ENCODE results near the gene APOBEC4. TPM values are rescaled to one million over a fixed set of nuclear protein-coding genes. Genes with fewer than 3 reads are reported as not detected.
"Not testable (repeated sequence)": the region's sequence is repeated elsewhere in the genome, so short reads cannot be mapped to it uniquely, and the experiment has no call there.

APOBEC4 gene
- total RNA-seq, 5 donors from 2014 or later (not counting 1 experiment from before 2014, with no cell fraction given) = not detected

DNA sequence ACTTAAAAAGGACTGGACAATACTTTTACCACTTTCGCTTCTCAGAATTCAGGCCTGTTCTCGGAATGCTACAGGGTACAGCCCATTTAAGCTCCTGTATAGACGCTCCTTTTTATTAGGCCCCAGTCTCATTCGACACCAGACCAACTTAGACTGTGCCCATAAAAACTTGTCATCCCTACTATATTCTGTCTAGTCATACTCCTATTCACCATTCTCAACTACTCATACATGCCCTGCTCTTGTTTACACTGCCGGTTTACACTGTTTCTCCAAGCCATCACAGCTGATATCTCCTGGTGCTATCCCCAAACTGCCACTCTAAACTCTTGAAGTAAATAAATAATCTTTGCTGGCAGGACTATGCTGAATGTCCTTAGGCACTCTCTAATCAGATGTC lies 34.9 kb downstream of the APOBEC4 start:
- H3K36me3 ChIP-seq (ENCODE audit: control insufficient read depth in 2 of 2, extremely low read depth in 1 of 2, insufficient read depth in 1 of 2, low read length in 1 of 2); H3K36me3 Mint-ChIP-seq; ATAC-seq (replicated peaks in 1 of 4); H3K4me1 ChIP-seq (ENCODE audit: control insufficient read depth in 1 of 2, extremely low read depth in 1 of 2, insufficient read depth in 2 of 2, low read length in 2 of 2); CTCF ChIA-PET; DNase-seq; H3K4me3 ChIP-seq (ENCODE audit: control insufficient read depth in 1 of 2, extremely low read depth in 1 of 2, low read length in 1 of 2); H3K27ac Mint-ChIP-seq; H3K27ac ChIP-seq (ENCODE audit: low read length); H3K9me3 ChIP-seq; H3K27me3 ChIP-seq (replicated peaks in 1 of 2; ENCODE audit: control insufficient read depth in 2 of 2, extremely low read depth in 1 of 2, insufficient read depth in 2 of 2, low read length in 1 of 2); H3K4me3 Mint-ChIP-seq; POLR2A ChIA-PET; H3K27me3 Mint-ChIP-seq; H3K9me3 Mint-ChIP-seq: not testable (repeated sequence)
- WGBS (ENCODE audit: insufficient coverage) = no CpG with 5 or more reads among the region's 5 CpGs
- H3K4me1 Mint-ChIP-seq = peaks cover 0 to 12% (median 7%) of the 10 kb centered on the region in 3 donors

DNA sequence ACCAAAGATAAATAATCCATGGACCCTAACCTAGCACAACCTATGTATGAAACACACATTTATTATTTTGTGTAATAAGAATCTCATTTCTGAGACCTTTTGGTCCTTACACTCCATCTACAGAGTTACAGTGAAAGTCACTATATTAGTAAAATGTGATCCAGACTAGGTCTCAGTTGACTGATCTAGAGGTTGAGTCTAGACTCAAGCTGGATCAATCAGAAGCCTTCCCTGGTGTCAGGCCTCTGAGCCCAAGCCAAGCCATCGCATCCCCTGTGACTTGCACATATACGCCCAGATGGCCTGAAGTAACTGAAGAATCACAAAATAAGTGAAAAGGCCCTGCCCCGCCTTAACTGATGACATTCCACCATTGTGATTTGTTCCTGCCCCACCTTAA lies 40.1 kb downstream of the APOBEC4 start:
- H3K9me3 Mint-ChIP-seq; ATAC-seq (replicated peaks in 1 of 4); H3K27me3 Mint-ChIP-seq; H3K27ac Mint-ChIP-seq; H3K27ac ChIP-seq (ENCODE audit: low read length); H3K36me3 Mint-ChIP-seq; H3K4me1 ChIP-seq (ENCODE audit: control insufficient read depth in 1 of 2, extremely low read depth in 1 of 2, insufficient read depth in 2 of 2, low read length in 2 of 2); POLR2A ChIA-PET; H3K9me3 ChIP-seq; DNase-seq; H3K27me3 ChIP-seq (replicated peaks in 1 of 2; ENCODE audit: control insufficient read depth in 2 of 2, extremely low read depth in 1 of 2, insufficient read depth in 2 of 2, low read length in 1 of 2); H3K36me3 ChIP-seq (ENCODE audit: control insufficient read depth in 2 of 2, extremely low read depth in 1 of 2, insufficient read depth in 1 of 2, low read length in 1 of 2); H3K4me3 ChIP-seq (ENCODE audit: control insufficient read depth in 1 of 2, extremely low read depth in 1 of 2, low read length in 1 of 2); CTCF ChIA-PET; H3K4me3 Mint-ChIP-seq; H3K4me1 Mint-ChIP-seq: not testable (repeated sequence)
- WGBS (ENCODE audit: insufficient coverage) = no CpG with 5 or more reads among the region's 3 CpGs

DNA sequence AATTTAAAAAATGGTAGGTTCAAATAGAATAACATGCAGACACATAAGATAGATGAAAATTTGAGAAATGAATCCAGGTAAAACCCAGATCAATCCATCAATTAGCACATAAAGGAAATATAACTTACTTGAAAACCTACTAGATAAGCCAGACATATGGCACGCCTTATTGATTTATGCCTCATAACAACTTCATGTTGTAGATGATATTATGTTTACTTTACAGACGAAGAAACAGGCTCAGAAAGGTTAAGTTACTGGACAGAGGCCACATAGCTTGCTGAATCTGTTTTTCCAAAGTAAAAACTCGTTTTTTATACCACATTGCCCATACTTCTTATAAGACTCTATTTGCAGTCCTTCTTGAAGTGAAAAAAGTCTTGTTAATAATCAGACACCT lies 40.7 kb downstream of the APOBEC4 start:
- no peaks in the 10 kb centered on the region for H3K9me3 Mint-ChIP-seq
- CTCF ChIA-PET = no interaction called here
- no peaks in the 10 kb centered on the region for H3K36me3 Mint-ChIP-seq
- H3K27me3 Mint-ChIP-seq = peaks cover 0 to 5% of the 10 kb centered on the region in 2 donors
- DNase-seq (no peak), ATAC-seq (replicated peaks in 1 of 4) (no peak)
- no peaks in the 10 kb centered on the region for H3K4me1 ChIP-seq (ENCODE audit: control insufficient read depth in 1 of 2, extremely low read depth in 1 of 2, insufficient read depth in 2 of 2, low read length in 2 of 2)
- no peaks in the 10 kb centered on the region for H3K36me3 ChIP-seq (ENCODE audit: control insufficient read depth in 2 of 2, extremely low read depth in 1 of 2, insufficient read depth in 1 of 2, low read length in 1 of 2)
- H3K27me3 ChIP-seq (replicated peaks in 1 of 2; ENCODE audit: control insufficient read depth in 2 of 2, extremely low read depth in 1 of 2, insufficient read depth in 2 of 2, low read length in 1 of 2) = peaks cover 0 to 8% of the 10 kb centered on the region in 2 experiments
- POLR2A ChIA-PET = no interaction called here
- H3K9me3 ChIP-seq = no peaks in the 10 kb centered on the region
- no peak overlapping the region for H3K4me3 ChIP-seq (ENCODE audit: control insufficient read depth in 1 of 2, extremely low read depth in 1 of 2, low read length in 1 of 2)
- no peak overlapping the region for H3K27ac ChIP-seq (ENCODE audit: low read length)
- H3K4me3 Mint-ChIP-seq = no peak overlapping the region
- no CpG with 5 or more reads among the region's 3 CpGs for WGBS (ENCODE audit: insufficient coverage)
- H3K27ac Mint-ChIP-seq = no peak overlapping the region
- H3K4me1 Mint-ChIP-seq = peaks cover 0 to 6% (median 0%) of the 10 kb centered on the region in 3 donors

DNA sequence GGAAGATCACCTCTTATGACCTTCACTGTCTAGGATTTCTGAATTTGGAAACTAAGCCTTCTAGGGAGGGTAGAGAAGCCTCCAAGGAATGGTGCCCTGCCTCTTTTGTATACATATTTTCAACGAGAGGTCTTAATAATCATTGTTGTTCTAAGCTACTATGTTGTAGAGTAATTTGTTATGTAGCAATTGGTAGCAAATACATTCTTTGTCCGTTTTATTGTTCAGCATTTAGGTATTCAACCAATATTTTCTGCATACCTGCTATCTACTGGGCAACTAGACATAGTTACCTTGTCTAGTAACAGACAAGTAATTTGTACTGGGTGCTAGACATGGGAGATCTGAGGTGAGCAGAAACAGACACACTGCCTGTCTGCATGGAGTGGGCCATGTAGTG lies 42.1 kb downstream of the APOBEC4 start:
- H3K27me3 ChIP-seq (replicated peaks in 1 of 2; ENCODE audit: control insufficient read depth in 2 of 2, extremely low read depth in 1 of 2, insufficient read depth in 2 of 2, low read length in 1 of 2) = peaks cover 0 to 12% of the 10 kb centered on the region in 2 experiments
- no peaks in the 10 kb centered on the region for H3K9me3 ChIP-seq
- ChIA-PET POLR2A (no interaction called here), CTCF (no interaction called here)
- no peaks in the 10 kb centered on the region for H3K36me3 ChIP-seq (ENCODE audit: control insufficient read depth in 2 of 2, extremely low read depth in 1 of 2, insufficient read depth in 1 of 2, low read length in 1 of 2)
- Mint-ChIP-seq H3K36me3 (no peaks in the 10 kb centered on the region), H3K9me3 (no peaks in the 10 kb centered on the region), H3K27ac (no peak overlapping the region), H3K27me3 (peaks cover 0 to 5% of the 10 kb centered on the region in 2 donors), H3K4me3 (no peak overlapping the region), H3K4me1 (peaks cover 0 to 6% (median 2%) of the 10 kb centered on the region in 3 donors)
- no peak for ATAC-seq (replicated peaks in 1 of 4)
- no peak overlapping the region for H3K27ac ChIP-seq (ENCODE audit: low read length)
- H3K4me1 ChIP-seq (ENCODE audit: control insufficient read depth in 1 of 2, extremely low read depth in 1 of 2, insufficient read depth in 2 of 2, low read length in 2 of 2) = no peaks in the 10 kb centered on the region
- no CpG with 5 or more reads among the region's 2 CpGs for WGBS (ENCODE audit: insufficient coverage)
- H3K4me3 ChIP-seq (ENCODE audit: control insufficient read depth in 1 of 2, extremely low read depth in 1 of 2, low read length in 1 of 2) = no peak overlapping the region
- DNase-seq = no peak

DNA sequence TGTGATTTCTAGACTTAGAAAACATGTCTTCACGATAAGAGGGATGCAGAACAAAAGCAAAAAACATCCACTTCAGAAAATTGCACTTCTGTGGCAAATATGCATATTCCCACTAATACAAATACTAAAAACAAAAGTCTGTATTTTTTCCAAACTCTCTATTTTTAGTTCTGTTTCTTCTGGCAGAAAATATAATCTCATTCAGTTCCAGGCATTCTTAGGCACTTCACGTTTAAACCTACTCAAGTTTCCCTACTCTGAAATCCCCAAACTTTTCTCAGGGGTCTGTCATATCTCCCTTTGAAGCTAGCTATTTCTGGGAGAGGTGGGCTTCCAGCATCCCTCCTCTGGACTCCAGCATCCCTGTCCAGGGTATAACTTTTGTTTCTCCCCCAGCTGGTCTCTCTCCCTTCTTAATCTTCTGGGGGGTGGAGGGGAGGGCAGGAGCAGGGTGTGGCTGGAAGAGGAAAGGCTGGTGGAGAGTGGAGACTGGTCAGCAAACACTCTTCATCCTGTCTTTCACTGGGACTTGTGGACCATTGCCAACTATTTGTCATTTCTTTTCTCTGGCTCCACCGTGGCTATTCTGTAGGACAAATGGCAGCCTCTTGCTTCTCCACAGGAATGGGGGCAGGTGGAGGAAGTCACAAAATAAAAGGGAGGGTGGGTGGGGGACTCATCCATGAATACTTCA lies 43.2 kb downstream of the APOBEC4 start:
- ChIA-PET CTCF (interaction anchor here (0.6 to 1.2 kb wide), 2 partner anchors 306 to 307 kb away, joined by 3 read pairs; no protein-coding TSS in a partner anchor), POLR2A (no interaction called here)
- Mint-ChIP-seq H3K4me3 (no peak overlapping the region), H3K4me1 (peaks cover 0 to 4% (median 2%) of the 10 kb centered on the region in 3 donors), H3K9me3 (no peaks in the 10 kb centered on the region), H3K36me3 (no peaks in the 10 kb centered on the region), H3K27ac (no peak overlapping the region), H3K27me3 (peaks cover 0 to 5% of the 10 kb centered on the region in 2 donors)
- no peak overlapping the region for H3K27ac ChIP-seq (ENCODE audit: low read length)
- 63% methylated on average over 1 of the region's 3 CpGs for WGBS (ENCODE audit: insufficient coverage)
- peaks cover 0 to 12% of the 10 kb centered on the region in 2 experiments for H3K27me3 ChIP-seq (replicated peaks in 1 of 2; ENCODE audit: control insufficient read depth in 2 of 2, extremely low read depth in 1 of 2, insufficient read depth in 2 of 2, low read length in 1 of 2)
- H3K4me1 ChIP-seq (ENCODE audit: control insufficient read depth in 1 of 2, extremely low read depth in 1 of 2, insufficient read depth in 2 of 2, low read length in 2 of 2) = no peaks in the 10 kb centered on the region
- H3K36me3 ChIP-seq (ENCODE audit: control insufficient read depth in 2 of 2, extremely low read depth in 1 of 2, insufficient read depth in 1 of 2, low read length in 1 of 2) = no peaks in the 10 kb centered on the region
- no peaks in the 10 kb centered on the region for H3K9me3 ChIP-seq
- DNase-seq (no peak), ATAC-seq (replicated peaks in 1 of 4) (no peak)
- no peak overlapping the region for H3K4me3 ChIP-seq (ENCODE audit: control insufficient read depth in 1 of 2, extremely low read depth in 1 of 2, low read length in 1 of 2)

DNA sequence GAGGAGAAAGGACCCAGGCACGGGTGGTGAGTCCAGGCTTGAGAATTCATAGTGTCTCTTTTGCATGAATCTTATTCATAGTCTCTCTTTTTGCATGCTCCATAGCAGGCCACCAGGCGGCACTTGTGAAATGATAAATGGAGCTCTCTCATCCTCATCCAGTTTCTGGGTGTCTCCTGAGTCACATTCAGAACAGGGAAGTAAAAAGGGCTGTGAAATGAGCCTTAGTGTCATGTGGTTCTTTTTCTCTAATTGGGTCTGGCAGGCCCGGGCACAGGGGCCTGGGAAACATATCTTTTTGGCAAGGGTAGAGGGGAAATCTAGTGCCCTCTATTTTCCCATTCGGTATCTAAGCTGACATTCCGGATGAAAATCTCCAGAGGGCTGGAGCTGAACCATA lies 43.8 kb downstream of the APOBEC4 start:
- no peaks in the 10 kb centered on the region for H3K36me3 Mint-ChIP-seq
- CTCF ChIA-PET = interaction anchor here (0.6 to 1.2 kb wide), 2 partner anchors 307 to 308 kb away, joined by 3 read pairs; no protein-coding TSS in a partner anchor
- DNase-seq (peak in 1 of 35 experiments; percentile 24), ATAC-seq (replicated peaks in 1 of 4) (no peak)
- no peak overlapping the region for H3K27ac ChIP-seq (ENCODE audit: low read length)
- H3K9me3 ChIP-seq = no peaks in the 10 kb centered on the region
- H3K36me3 ChIP-seq (ENCODE audit: control insufficient read depth in 2 of 2, extremely low read depth in 1 of 2, insufficient read depth in 1 of 2, low read length in 1 of 2) = no peaks in the 10 kb centered on the region
- no peaks in the 10 kb centered on the region for H3K4me1 ChIP-seq (ENCODE audit: control insufficient read depth in 1 of 2, extremely low read depth in 1 of 2, insufficient read depth in 2 of 2, low read length in 2 of 2)
- H3K9me3 Mint-ChIP-seq = no peaks in the 10 kb centered on the region
- H3K4me3 ChIP-seq (ENCODE audit: control insufficient read depth in 1 of 2, extremely low read depth in 1 of 2, low read length in 1 of 2) = no peak overlapping the region
- WGBS (ENCODE audit: insufficient coverage) = no CpG with 5 or more reads among the region's 5 CpGs
- POLR2A ChIA-PET = no interaction called here
- peaks cover 0 to 15% of the 10 kb centered on the region in 2 experiments for H3K27me3 ChIP-seq (replicated peaks in 1 of 2; ENCODE audit: control insufficient read depth in 2 of 2, extremely low read depth in 1 of 2, insufficient read depth in 2 of 2, low read length in 1 of 2)
- H3K27me3 Mint-ChIP-seq = peaks cover under 1% of the 10 kb centered on the region in 2 donors
- H3K27ac Mint-ChIP-seq = no peak overlapping the region
- H3K4me3 Mint-ChIP-seq = no peak overlapping the region
- H3K4me1 Mint-ChIP-seq = peaks cover 0 to 2% (median under 1%) of the 10 kb centered on the region in 3 donors
